Stimulated activated naive CD4-positive, alpha-beta T cell treated with Interleukin-2 at 50 U/mL for 16 hours (primary cell): ENCODE data around the gene CDC25C.

Experiments
- DNase-seq: peaks from one replicate; lab custom pipeline; 2025; lab: John Stamatoyannopoulos, UW

CDC25C gene

GRCh38 chr5:138331449-138332368, at the start of gene CDC25C:
Gene CDC25C (minus strand): TSS chr5:138331804. CDS start chr5:138331180, 624 bp downstream.
- peak; percentile 98 for DNase-seq

- no peak for DNase-seq
These were observed 41.0 kb upstream of the CDC25C start for GRCh38 chr5:138372653-138373052.

DNA sequence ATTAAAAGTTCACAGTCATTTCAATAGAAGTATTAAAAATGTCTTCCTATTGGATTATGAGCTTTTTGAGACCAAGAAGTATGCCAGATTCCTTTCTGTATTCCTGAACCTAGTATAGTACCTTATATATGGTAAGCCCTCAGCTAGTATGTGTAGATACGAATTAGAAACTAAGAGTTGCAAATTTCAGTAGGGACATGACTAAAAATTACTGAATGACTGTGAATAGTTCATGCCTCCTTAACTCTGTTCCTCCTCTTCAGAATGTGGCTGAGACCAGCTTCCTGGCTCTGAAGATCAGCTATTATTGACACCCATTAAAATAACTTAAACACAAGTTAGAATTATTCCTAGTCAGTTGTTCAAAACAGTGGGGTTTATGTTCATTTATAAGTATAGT, 40.6 kb upstream of the CDC25C start:
- no peak for DNase-seq

GRCh38 chr5:138371454-138371853, 39.9 kb upstream of the CDC25C start:
- no peak for DNase-seq

DNA sequence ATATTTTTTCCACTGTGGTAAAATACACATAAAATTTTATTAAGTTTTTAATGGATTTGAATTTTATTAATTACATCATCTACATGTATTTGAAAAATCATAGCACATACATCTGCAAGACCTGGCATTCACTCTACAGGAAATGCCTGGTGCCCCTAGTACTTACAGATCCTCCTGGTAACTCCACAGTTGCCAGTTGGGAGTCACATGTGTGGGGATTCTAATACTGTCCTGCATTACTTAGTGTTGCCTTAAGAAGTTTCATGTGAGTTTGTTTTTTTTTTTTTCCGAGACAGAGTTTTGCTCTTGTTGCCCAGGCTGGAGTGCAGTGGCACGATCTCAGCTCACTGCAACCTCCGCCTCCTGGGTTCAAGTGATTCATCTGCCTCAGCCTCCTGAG, 38.9 kb upstream of the CDC25C start:
- no peak for DNase-seq

DNA sequence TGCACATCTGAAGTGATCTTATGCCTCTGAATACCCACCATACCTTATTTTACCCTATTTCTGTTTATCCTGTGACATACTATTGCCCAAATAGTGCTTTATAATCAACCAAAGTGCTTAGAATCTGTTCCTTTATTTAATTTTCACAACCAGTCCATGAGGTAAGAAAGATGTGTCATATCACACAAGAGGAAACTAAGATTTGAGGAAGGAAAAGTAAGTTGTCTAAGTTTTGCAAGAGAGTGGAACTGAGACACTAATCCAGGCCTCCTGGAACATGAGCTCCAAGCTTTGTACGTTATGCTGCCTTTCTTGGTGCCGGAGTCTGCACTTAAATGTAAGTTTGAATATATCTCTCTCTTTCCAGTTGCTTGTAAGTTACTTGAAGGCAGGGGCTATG, 38.1 kb upstream of the CDC25C start:
- DNase-seq: no peak

DNA sequence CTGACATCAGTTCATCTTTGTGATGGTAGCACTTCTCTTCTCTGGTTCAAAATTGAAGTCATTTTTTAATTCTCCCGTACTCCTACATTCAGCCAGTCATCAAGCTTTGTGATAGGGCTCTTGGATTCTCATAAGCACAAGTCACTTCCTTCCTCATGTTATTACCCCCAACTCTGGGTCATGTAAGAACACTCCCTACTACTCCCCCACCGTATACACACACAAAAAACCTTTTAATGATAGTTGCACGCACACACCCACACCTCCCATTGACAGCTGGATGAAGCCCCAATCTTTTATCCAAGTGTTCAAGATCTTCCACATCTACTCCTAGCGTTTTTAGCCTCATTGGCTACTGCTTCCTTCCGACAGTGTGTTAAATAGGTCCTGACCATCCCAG, 37.7 kb upstream of the CDC25C start:
- no peak for DNase-seq

GRCh38 chr5:138366632-138367382, 35.2 kb upstream of the CDC25C start:
- no peak for DNase-seq

DNA sequence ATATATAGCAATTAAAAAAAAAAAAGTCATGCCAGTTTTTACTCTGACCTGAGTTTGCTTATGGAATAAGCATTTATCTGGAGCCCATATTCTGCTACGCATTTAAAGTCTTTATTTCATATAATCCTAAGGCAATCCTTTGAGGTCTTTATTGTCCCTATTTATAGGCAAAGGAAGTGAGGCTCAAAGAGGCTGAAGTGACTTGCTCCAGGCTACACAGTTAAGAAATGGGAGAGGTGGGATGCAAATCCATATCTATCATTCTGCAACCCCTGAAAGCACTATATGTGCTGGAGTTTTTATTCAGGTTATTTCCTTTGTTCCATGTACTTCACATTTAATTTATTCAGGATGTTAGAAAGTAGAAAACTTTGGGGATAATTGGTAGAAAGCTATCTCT, 33.0 kb upstream of the CDC25C start:
- DNase-seq: no peak

- DNase-seq: no peak
These were observed 29.4 kb upstream of the CDC25C start for GRCh38 chr5:138360941-138361452.

- no peak for DNase-seq
These were observed 28.0 kb upstream of the CDC25C start for GRCh38 chr5:138359621-138360020.

DNA sequence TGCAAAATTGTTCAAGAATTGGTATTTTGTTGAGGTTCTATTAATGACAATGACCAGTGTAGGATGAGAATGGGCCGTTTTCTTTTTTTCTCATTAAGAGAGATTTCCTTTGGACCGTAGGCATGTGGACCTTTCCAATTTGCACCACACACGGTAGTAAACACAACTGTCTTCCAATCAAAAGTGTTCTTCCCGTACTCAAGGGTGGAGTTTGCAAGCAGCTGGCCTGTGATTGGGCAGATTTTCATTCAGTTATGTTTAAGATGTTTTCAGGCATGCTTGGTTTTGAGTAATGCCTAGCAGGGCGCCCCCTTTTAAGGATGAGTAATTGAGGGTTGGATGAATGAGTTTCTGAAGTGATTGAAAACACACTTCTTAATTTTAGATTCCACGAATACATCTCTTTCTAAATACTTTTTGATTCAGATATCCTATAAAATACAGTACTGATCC, 23.3 kb upstream of the CDC25C start:
- DNase-seq: peak; percentile 53

DNA sequence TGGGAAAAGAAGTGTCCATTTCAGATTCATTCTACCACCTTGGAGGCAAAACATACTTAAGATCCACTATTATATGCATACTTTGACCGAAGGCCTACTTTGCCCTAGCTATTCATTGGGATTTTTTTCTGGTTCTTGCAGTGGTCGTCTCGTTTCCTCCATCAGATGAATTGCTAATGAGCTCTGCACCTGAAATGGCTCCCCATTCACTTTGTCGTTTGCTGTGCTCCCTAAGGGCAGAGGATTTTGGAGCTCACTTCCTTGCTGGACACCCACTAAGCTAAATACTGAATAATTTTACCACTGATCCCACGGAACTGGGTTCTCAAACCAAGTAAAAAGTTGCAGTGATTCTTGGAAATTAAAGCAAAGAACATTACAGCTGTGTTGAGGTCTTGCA, 22.8 kb upstream of the CDC25C start:
- no peak for DNase-seq

GRCh38 chr5:138353560-138354080, 22.0 kb upstream of the CDC25C start:
- DNase-seq: peak; percentile 19

GRCh38 chr5:138352722-138353559, 21.3 kb upstream of the CDC25C start:
- DNase-seq: peak; percentile 68

- DNase-seq: peak; percentile 84
These were observed 20.6 kb upstream of the CDC25C start, which contains the start of gene KDM3B for GRCh38 chr5:138352071-138352721. Gene KDM3B (plus strand): TSS chr5:138352685. CDS start chr5:138352796, 111 bp downstream.

DNA sequence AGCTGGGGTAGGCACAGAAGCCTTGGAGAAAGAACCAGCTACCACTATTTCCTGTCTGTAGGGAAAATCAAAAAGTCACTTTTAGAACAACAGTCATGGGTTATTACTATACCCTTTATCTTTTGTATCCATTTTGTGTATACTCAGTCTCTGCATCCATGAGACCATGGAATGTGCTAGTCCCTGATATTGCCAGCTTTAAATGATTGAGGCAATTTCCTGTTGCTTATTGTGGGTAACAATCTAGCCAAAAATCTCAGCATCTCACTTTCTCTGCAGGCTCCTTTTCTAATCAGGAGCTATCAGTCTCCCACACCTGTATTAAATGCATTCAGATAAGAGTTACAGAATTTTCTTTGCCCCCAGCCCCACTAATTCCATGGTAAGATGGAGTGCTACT, 19.9 kb upstream of the CDC25C start:
- DNase-seq: no peak

DNA sequence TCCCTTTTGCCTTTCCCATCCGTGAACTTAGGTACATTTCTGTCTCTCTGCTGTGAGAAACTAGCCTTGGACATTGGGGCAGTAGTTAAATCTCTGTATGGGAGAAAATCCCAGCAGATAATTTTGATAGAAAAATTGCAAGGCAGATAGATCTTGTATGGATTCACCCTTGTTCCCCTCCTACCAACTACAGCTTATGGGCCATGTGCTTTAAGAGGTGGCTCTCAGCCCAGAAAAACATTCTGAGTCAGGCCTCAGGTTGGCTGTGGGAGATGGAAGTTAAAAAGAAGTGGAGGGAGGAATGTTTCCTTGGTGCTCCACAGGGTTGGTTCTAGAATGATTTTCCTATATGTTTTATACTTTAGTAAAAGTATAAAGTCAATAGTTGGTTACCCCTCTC, 19.5 kb upstream of the CDC25C start:
- no peak for DNase-seq

DNA sequence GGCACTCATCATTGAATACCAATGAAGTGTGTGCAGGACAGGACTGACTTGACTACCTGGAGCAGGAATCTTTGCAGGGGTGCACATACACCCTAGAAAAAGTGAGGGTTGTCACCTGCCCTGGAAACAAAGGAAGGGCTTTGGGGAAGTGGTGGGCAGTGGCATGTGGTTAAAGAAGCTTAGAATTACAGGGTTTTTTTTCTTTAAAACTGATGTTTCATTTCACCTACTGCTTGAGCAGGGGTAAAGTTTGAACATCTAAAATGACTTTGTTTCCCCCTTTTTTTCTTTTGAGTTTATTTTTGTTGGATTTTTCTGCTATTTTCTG, 18.9 kb upstream of the CDC25C start:
- no peak for DNase-seq

DNA sequence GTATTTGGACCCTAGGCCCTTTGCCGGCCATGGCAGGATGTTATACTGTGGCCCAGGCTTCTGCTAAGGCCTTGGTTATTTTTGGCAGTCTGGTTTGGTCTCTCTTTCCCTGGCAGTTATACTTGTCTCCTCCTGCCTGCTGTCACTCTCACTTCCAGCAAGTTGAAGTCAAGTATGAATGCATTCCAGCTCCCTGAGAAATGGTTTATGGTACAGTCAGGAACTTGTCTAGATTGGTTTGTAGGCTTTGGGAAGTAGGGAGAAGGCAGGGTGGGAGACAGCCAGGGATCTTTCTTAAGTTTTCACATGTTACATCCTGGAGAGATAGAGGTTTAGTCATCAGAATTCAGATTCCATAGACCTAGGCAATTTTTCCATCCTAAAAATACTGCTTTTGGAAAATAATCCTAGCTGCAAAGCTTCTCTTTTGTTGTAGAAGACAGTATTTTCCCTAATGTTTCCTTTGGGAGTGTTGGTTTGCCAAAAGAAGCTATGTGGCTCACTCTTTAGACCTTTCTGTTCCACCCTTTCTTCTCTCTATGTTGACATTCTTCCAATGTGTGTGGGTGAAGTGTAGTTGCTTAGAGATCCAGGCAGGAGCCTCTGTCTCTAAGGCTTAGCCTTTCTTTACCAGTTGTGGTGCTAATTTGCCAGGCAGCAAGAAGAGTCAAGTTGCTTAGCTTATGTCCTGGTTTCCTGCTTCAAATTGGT, 18.4 kb upstream of the CDC25C start:
- no peak for DNase-seq

DNA sequence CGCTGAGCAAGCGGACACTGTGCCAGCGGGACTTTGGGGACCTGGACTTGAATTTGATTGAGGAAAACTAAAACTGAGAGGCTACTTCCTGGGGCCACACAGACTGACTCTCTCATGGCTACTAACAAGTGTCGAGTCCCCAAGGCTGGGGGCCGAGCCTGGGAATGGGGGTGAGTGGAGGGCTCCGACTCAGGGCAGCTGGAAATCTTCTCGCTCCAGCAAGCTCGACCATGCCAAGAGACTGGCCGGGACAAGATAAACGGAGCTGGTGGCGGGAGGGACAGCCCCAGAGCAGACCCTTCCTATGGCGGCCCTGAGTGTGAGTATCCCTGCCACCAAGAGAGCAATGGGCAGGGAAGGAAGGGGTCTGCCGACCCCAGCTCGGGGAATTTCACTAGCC, 15.3 kb upstream of the CDC25C start:
- DNase-seq: no peak
